GM18511 (cell line): Measurements from ENCODE around the gene CREBBP.

Source experiments
- ATAC-seq: cut with Tn5 transposase; IDR thresholded peaks from one replicate; pipeline ENCODE4 v1.9.1; 2021; ENCODE audit warnings: mild to moderate bottlenecking, moderate library complexity; ENCODE audit not compliant: unreplicated experiment

CREBBP gene

GRCh38 chr16:3769942-3770341, 110.6 kb downstream of the CREBBP start:
- ATAC-seq, result no peak

GRCh38 chr16:3769013-3769412, 111.5 kb downstream of the CREBBP start:
- ATAC-seq, result no peak

DNA sequence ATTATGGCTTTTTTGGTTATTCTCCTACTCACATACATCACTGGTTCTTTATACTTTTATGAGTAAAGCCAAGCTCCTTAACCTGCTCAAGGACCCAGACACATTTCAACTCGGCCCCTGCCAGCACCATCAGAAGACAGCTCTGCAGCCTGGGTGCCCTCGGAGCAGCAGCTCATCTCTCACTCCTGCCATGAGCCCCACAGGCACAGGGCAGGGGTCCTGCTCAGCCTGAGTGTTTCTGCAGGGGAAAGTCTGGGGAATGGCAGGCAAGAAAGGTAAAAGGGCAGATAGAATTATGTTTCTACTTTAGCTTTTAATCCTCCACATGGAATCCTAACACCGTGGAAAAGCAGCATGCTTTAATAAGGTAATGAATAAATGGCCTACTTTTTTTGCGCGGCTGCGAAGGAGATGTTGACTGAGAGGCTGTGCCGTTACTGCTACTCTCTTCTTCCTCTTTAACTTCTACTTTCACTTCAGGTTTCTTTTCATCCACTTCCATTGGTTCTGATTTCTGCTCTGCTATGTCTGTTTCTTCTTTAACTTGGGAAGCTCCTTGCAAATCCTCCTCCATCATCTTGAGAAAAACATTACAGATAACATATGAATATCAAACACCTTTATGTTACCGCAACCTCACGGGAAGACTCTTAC, 113.1 kb downstream of the CREBBP start:
- ATAC-seq, result no peak

DNA sequence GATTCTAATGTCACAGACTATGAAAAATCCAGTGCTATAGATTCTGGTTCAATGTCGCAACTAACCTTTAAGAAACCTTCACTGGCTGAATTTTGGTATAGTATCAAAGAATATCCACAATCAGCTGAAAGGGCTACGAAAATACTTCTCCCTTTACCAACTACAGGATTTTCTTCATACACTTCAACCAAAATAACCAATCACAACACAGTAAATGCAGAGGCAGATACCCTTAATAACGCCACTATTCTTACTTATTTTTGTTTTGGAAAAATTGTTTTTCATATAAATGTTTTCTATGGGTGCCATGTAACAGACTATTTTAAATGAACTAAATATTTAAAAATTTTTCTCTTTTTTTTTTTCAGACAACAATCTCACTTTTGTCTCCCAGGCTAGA, 114.3 kb downstream of the CREBBP start:
- ATAC-seq, result no peak

GRCh38 chr16:3764409-3764808, 116.1 kb downstream of the CREBBP start:
- no peak for ATAC-seq

GRCh38 chr16:3762107-3762750, 118.3 kb downstream of the CREBBP start:
- no peak for ATAC-seq

DNA sequence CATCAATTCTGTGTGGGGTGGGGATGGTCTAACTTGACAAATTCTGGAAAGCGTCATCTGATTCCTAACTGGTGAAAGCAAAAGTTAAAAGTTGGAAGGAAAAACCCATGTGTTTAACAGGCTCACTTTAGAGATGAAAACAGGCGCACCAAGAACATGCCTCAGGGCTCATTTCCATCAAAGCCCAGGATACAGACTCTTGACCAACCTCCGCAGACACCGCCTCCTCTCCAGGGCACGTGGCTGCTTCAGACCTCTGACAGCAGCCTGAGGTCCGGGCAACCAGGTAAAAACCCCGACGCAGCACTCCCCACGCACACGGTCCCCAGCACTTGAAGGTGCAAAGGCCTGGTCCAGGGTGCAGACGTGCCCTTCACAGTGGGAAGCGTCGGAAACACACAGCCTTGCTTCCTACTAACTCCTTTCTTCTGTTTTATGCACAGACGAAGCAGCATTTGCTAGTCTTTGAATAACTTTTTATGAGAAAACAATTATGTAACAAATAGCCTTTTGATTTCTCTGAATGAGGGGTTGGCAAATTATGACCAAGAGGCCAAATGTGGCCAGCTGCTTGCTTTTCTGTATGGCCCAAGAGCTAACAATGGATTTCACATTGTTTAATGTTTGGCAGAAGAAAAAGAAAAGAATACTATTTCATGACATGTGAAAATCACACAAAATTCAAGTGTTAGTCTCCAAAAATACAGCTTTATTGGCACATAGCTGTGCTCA, 119.0 kb downstream of the CREBBP start:
- no peak for ATAC-seq

DNA sequence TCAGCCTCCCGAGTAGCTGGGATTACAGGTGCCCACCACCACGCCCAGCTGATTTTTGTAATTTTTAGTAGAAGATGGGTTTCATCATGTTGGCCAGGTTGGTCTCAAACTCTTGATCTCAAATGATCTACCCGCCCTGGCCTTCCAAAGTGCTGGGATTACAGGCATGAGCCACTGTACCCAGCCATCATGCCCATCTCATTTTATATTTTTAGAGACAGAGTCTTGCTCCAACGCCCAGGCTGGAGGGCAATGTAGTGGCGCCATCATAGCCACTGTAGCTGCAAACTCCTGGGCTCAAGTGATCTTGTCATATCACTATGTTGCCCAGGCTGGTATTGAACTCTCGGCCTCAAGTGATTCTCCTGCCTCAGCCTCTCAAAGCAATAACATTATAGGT, 120.0 kb downstream of the CREBBP start:
- ATAC-seq, result no peak

DNA sequence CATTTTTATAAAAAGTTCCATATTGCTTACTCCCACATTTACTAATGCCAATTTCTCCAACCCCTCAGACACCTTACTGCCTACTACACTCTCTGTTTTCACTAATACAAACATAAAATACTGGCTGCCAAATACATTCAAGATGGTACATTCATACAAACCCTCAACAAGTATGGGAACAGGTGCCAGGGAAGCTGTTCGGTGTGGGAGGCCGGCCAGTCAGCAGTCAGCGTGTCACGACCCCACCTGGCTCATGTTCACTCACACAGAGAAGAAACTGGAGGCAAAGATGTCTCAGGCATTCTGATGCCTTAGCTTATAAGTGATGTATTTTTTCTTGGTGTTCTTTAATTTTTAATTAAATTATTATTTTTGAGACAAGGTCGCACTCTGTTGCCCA, 120.8 kb downstream of the CREBBP start:
- no peak for ATAC-seq

- ATAC-seq, result no peak
Measured at GRCh38 chr16:3756113-3756512, 124.4 kb downstream of the CREBBP start.

DNA sequence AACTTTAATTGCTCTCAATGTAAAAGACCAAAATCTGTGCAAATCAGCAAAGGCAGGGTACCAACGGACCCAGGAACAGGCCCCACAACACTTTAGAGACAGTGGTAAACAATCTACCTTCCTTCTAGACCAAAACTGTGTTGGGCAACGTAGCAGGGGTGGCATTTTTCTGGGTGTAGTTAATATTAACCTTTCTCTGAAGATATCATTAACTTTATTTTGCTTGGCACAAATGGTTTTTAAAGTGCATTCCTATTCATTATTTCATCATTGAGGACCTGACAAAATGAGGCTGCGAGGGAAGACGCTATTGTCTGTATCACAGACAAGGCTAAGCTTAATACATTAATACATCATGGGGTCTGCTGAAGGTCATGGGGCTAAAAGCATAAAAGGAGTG, 125.3 kb downstream of the CREBBP start:
- ATAC-seq, result no peak

- no peak for ATAC-seq
Measured at GRCh38 chr16:3754772-3755171, 125.7 kb downstream of the CREBBP start.

GRCh38 chr16:3754081-3754703, 126.3 kb downstream of the CREBBP start:
- no peak for ATAC-seq

DNA sequence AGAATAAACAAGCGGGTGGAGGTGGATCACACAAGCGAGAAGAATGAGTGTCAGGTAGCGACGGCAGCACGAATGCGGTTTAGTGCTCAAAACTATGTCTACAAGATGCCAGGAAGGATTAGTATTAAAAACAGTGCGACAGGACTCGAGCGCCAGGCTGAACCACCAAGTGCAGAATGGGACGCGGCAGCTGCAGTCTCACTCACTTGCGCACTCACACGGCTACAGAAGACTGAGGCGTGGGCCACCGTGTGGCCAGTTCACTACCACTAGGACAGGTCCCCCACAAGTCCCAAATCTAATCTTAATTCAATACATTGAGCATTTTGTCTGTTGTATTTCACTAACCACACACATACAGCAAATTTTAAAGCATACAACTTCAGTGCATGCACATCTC, 127.5 kb downstream of the CREBBP start:
- no peak for ATAC-seq

DNA sequence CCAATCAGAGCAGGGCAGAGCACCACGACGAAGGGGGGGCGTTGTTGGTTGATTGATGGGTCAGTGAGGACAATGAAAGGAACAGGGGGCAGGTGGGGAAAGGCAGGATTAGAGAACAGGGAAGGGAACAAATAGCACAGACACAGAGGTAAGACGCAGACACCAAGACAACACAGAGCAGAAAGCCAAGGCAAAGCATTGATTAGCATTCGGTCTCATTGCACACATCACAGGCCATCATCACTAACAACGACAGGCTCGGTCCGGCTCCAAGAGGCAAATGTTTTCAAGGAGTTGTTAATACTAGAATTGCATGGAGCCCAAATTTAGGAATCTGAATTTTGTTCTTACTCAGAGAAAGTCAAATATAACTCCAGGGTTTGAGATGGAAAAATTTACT, 128.6 kb downstream of the CREBBP start:
- ATAC-seq, result no peak

DNA sequence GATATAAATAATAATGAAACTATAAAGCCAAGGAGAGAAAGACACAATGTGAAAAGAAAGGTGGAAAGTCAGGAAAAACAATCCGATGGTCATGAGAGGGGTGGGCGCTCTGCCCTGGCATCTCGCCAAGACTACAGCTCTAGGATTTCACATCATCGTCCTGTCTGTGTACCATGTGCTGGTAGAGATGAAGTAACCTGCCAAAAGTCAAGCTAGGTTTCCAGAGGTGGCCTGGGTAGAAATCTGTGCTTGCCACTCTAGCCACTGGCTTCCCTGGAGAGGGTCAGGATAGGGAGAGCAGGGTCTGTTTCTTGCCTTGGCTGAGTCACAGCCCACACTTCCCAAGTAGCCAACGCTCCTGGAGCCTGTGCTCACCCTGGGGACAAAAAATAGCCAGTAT, 132.2 kb downstream of the CREBBP start:
- ATAC-seq, result no peak

DNA sequence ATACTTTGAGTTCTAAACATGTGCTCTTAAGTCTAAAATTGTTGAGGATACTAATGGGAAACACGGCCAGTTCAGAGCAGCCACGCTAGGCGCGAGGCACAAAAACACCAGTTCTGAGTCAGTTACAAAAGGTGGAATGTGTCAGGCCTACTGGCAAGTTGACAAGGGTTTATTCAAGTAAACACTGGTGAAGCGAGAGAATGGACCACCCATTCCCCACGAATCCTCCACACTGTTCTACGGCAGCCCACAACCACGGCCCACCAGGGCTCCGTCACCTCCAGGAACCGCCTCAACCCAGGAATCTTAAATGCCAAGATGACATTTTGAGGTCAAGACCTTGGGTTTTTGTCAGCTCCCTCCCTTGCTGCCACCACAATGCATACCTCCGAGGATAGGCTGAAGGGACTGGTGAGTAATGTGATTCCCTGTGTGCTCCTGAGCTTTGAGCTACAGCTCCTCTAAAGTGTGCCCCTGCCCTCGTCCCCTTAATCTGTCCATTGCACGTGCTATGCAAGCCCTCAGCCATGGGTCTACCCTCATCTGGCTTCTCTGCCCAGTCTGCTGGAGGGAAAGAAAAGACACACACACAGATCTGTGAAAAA, 134.7 kb downstream of the CREBBP start:
- no peak for ATAC-seq

- no peak for ATAC-seq
Measured at GRCh38 chr16:3744018-3744417, 136.5 kb downstream of the CREBBP start.

GRCh38 chr16:3740934-3741333, 139.6 kb downstream of the CREBBP start:
- no peak for ATAC-seq

GRCh38 chr16:3740186-3740585, 140.3 kb downstream of the CREBBP start:
- no peak for ATAC-seq

GRCh38 chr16:3739636-3740035, 140.9 kb downstream of the CREBBP start:
- ATAC-seq, result no peak
